ENCODE data around the gene KCNK3. TPM values are rescaled to one million over a fixed set of nuclear protein-coding genes. Genes with fewer than 3 reads are reported as not detected.

Gene KCNK3
- total RNA-seq, 1 experiment from 2014 or later: 32.8 TPM

DNA sequence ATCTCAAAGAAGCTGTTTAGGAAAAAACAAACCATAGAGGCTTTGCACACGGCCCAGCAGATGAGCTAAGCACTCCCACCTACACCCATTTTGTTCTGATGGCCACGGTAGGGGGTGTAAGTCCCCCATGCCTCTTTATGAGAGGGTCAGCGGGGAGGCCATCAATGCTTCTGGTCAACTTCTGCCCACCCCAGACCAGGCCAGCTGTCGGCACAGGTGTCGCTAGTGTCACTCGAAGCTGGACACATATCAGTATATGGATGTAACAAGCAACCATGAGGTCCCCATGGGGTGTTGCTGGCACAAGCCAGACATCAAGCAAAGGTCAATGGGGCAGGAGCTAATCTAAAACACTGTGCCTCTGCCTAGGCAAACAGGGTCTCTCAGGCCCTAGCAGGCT is 47.8 kb downstream of the KCNK3 start:
- ChIA-PET POLR2A (no interaction called here), CTCF (no interaction called here)
- no peak for DNase-seq (ENCODE audit: low read depth, low spot score)
- no peaks in the 10 kb centered on the region for H3K9me3 ChIP-seq (ENCODE audit: control insufficient read depth, insufficient read depth, low read depth, low read length)
- no peaks in the 10 kb centered on the region for H3K27me3 ChIP-seq (ENCODE audit: control insufficient read depth, insufficient read depth, low read length)
- in situ Hi-C loops (cut with HindIII; ENCODE audit: low pct_unique_long_range_greater_than_20kb, low sequenced_read_pairs) (no loop called here), intact Hi-C loops (cut with micrococcal nuclease; ENCODE audit: unreplicated experiment) (no loop called here)
- no peak for ATAC-seq
- H3K4me1 ChIP-seq (ENCODE audit: control insufficient read depth, insufficient read depth, low read length): peaks cover 15% of the 10 kb centered on the region
- BruUV-seq (replicated peaks): no TSS peak
- H3K36me3 ChIP-seq (ENCODE audit: control insufficient read depth, insufficient read depth, low read length): no peaks in the 10 kb centered on the region
- no peak overlapping the region for H3K4me3 ChIP-seq (ENCODE audit: low read depth in 2 of 2, low read length in 2 of 2)
- TF ChIP-seq POLR2AphosphoS5 (IDR thresholded peaks at IDR 0.05; ENCODE audit: low read depth, low read length): no peak
- no peak for TF ChIP-seq SIN3A (IDR thresholded peaks at IDR 0.05; ENCODE audit: borderline replicate concordance, insufficient read depth, low read depth, low read length)
- TF ChIP-seq, protein P1, sequence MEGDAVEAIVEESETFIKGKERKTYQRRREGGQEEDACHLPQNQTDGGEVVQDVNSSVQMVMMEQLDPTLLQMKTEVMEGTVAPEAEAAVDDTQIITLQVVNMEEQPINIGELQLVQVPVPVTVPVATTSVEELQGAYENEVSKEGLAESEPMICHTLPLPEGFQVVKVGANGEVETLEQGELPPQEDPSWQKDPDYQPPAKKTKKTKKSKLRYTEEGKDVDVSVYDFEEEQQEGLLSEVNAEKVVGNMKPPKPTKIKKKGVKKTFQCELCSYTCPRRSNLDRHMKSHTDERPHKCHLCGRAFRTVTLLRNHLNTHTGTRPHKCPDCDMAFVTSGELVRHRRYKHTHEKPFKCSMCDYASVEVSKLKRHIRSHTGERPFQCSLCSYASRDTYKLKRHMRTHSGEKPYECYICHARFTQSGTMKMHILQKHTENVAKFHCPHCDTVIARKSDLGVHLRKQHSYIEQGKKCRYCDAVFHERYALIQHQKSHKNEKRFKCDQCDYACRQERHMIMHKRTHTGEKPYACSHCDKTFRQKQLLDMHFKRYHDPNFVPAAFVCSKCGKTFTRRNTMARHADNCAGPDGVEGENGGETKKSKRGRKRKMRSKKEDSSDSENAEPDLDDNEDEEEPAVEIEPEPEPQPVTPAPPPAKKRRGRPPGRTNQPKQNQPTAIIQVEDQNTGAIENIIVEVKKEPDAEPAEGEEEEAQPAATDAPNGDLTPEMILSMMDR (IDR thresholded peaks at IDR 0.05): no peak
- TF ChIP-seq TCF7L2 (IDR thresholded peaks at IDR 0.05; ENCODE audit: low read depth, low read length): no peak
- no peak for TF ChIP-seq REST (IDR thresholded peaks at IDR 0.05; ENCODE audit: insufficient read depth in 1 of 2, low read depth in 2 of 2, low read length in 1 of 2)
- peak overlapping the region; percentile 53; the same call in 1 of the 2 replicates for H3K27ac ChIP-seq (ENCODE audit: low read length)

GRCh38 chr2:26740890-26741302 is 48.4 kb downstream of the KCNK3 start:
- intact Hi-C loops (cut with micrococcal nuclease; ENCODE audit: unreplicated experiment) (no loop called here), in situ Hi-C loops (cut with HindIII; ENCODE audit: low pct_unique_long_range_greater_than_20kb, low sequenced_read_pairs) (no loop called here)
- BruUV-seq (replicated peaks): no TSS peak
- no peak for DNase-seq (ENCODE audit: low read depth, low spot score)
- Histone ChIP-seq H3K27ac (ENCODE audit: low read length) (peak overlapping the region; percentile 53; the same call in 1 of the 2 replicates), H3K4me3 (ENCODE audit: low read depth in 2 of 2, low read length in 2 of 2) (no peak overlapping the region), H3K36me3 (ENCODE audit: control insufficient read depth, insufficient read depth, low read length) (no peaks in the 10 kb centered on the region), H3K4me1 (ENCODE audit: control insufficient read depth, insufficient read depth, low read length) (peaks cover 12% of the 10 kb centered on the region), H3K9me3 (ENCODE audit: control insufficient read depth, insufficient read depth, low read depth, low read length) (no peaks in the 10 kb centered on the region), H3K27me3 (ENCODE audit: control insufficient read depth, insufficient read depth, low read length) (no peaks in the 10 kb centered on the region)
- ChIA-PET CTCF (no interaction called here), POLR2A (no interaction called here)
- no peak for ATAC-seq
- TF ChIP-seq, protein P1 (IDR thresholded peaks at IDR 0.05): no peak
- TF ChIP-seq POLR2AphosphoS5 (IDR thresholded peaks at IDR 0.05; ENCODE audit: low read depth, low read length): no peak
- no peak for TF ChIP-seq TCF7L2 (IDR thresholded peaks at IDR 0.05; ENCODE audit: low read depth, low read length)
- TF ChIP-seq SIN3A (IDR thresholded peaks at IDR 0.05; ENCODE audit: borderline replicate concordance, insufficient read depth, low read depth, low read length): no peak
- no peak for TF ChIP-seq REST (IDR thresholded peaks at IDR 0.05; ENCODE audit: insufficient read depth in 1 of 2, low read depth in 2 of 2, low read length in 1 of 2)
